PC-9 (cell line): Measurements from ENCODE around the gene EIF2AK2. TPM values are rescaled to one million over a fixed set of nuclear protein-coding genes. Genes with fewer than 3 reads are reported as not detected.

ENCODE experiments used
- BruUV-seq: library from RNA; stranded (reverse); fragments of 400-500 nt; replicated peaks from 2 replicates; lab custom pipeline; 2021; lab: Mats Ljungman, UMichigan
- CTCF ChIA-PET: fragments of 300-600 bp; sonication (Branson Sonifier 250); formaldehyde crosslinking; loops from one replicate; lab custom pipeline; 2022; ENCODE audit warnings: antibody characterized with exemption; lab: Charles Lee
- POLR2A ChIA-PET: fragments of 300-600 bp; sonication (Branson Sonifier 250); formaldehyde crosslinking; loops from one replicate; lab custom pipeline; 2022; ENCODE audit warnings: antibody characterized with exemption; ENCODE audit not compliant: unreplicated experiment; lab: Charles Lee
- DNase-seq, 2 experiments: peaks; one replicate each; pipeline versions ENCODE4 v3.0.0 to v3.0.0-alpha.2; 2015 to 2022; ENCODE audit warnings: mixed read lengths in 1 of 2
- H2AFZ ChIP-seq: fragments of 200-600 bp; sonication (generic); 2 replicates; pipeline ENCODE4 v1.8.1; 2017; ENCODE audit warnings: antibody characterized with exemption
- H3F3A ChIP-seq: fragments of 200-600 bp; sonication (generic); 2 replicates; pipeline ENCODE4 v1.8.1; 2017; ENCODE audit warnings: antibody characterized with exemption, mild to moderate bottlenecking, low read depth; ENCODE audit not compliant: insufficient read depth
- H3K27ac ChIP-seq: fragments of 200-600 bp; sonication (generic); 2 replicates; pipeline ENCODE4 v1.6.1; 2016; ENCODE audit warnings: mixed run types
- H3K27me3 ChIP-seq: fragments of 200-600 bp; sonication (generic); 2 replicates; pipeline ENCODE4 v1.6.1; 2016; ENCODE audit warnings: low read depth, mixed run types; ENCODE audit not compliant: insufficient read depth
- H3K36me3 ChIP-seq: fragments of 200-600 bp; sonication (generic); 2 replicates; pipeline ENCODE4 v1.6.1; 2016; ENCODE audit warnings: low read depth, mixed run types
- H3K4me1 ChIP-seq: fragments of 200-600 bp; sonication (generic); replicated peaks from 2 replicates; pipeline ENCODE4 v1.6.1; 2016; ENCODE audit warnings: mixed run types; ENCODE audit not compliant: insufficient read depth
- H3K4me2 ChIP-seq: fragments of 200-600 bp; sonication (generic); 2 replicates; pipeline ENCODE4 v1.6.1; 2017; ENCODE audit warnings: mixed run types
- H3K4me3 ChIP-seq: fragments of 200-600 bp; sonication (generic); 2 replicates; pipeline ENCODE4 v1.6.1; 2016; ENCODE audit warnings: mixed run types
- H3K79me2 ChIP-seq: fragments of 200-600 bp; sonication (generic); 2 replicates; pipeline ENCODE4 v1.6.1; 2017; ENCODE audit warnings: low read depth, mixed run types
- H3K9me2 ChIP-seq: fragments of 200-600 bp; sonication (generic); 2 replicates; pipeline ENCODE4 v1.8.1; 2017; ENCODE audit warnings: mild to moderate bottlenecking; ENCODE audit not compliant: insufficient read depth
- H3K9me3 ChIP-seq: fragments of 200-600 bp; sonication (generic); 2 replicates; pipeline ENCODE4 v1.8.1; 2016; ENCODE audit warnings: low read depth; ENCODE audit not compliant: insufficient read depth
- H4K20me1 ChIP-seq: fragments of 200-600 bp; sonication (generic); 2 replicates; pipeline ENCODE4 v1.8.1; 2017; ENCODE audit not compliant: insufficient read depth
- EZH2 ChIP-seq: fragments of 200-600 bp; sonication (generic); IDR thresholded peaks from 2 replicates; pipeline ENCODE4 v1.8.0; 2017; ENCODE audit warnings: antibody characterized with exemption, low read depth
- intact Hi-C: fragments of 100-400 bp; cut with micrococcal nuclease; formaldehyde crosslinking; loops from one replicate; pipeline ENCODE4 v1.10.0; 2022; ENCODE audit not compliant: unreplicated experiment
- total RNA-seq: library from RNA; stranded (reverse); gene quantifications from 2 replicates; pipeline ENCODE4 v1.2.3, GENCODE V29; 2021
- TF ChIP-seq, protein P1 (sequence below): fragments of 200-600 bp; sonication (generic); conservative IDR thresholded peaks from 2 replicates; pipeline ENCODE4 v1.6.1; 2017; ENCODE audit warnings: mixed run types, antibody characterized with exemption, mild to moderate bottlenecking, moderate library complexity

EIF2AK2 gene
- total RNA-seq, 1 experiment from 2014 or later = 61.2 TPM

DNA sequence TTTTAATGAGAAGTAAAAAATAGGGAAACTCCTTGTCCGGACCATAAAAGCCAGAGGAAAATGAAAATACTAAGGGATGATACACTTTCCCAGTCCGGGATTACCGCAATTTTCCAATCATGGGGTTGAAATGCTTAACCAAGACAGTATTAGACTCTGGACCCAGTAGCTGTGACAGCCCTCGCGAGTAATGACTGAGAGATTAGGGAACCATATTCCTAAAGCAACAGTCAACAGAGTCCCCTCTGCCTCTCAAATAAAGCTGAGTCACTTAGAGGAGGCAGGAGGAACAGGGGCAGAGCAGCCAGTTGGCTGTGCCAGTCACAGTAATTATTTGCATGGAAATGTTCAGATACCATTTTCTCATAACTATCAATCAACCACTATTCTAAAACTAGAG, 37.6 kb downstream of the EIF2AK2 start:
- POLR2A ChIA-PET = no interaction called here
- BruUV-seq = no TSS peak

DNA sequence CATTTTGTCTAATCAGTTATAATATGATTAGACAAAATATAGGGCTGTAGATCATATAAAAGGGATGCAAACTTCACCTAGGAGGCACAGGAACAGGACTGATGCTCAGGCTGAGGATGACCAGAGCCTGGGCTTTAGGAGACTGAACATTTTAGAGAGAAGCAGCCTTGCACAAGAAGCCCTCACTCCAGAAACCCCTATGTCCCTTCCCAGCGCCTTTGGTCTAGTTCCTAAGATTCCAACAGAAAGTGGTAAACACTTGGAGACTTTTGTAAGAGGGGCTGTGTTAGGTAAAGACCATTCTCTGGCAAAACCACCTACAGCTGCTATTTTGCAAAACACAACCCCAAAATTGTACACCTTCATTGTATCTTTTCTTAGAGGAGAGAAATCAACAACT, 39.2 kb downstream of the EIF2AK2 start:
- intact Hi-C loops = no loop called here
- H3K4me1 ChIP-seq = no peaks in the 10 kb centered on the region
- H3K27me3 ChIP-seq = no peaks in the 10 kb centered on the region
- H3K9me3 ChIP-seq = no peaks in the 10 kb centered on the region
- no peaks in the 10 kb centered on the region for H3K9me2 ChIP-seq
- TF ChIP-seq, protein P1, sequence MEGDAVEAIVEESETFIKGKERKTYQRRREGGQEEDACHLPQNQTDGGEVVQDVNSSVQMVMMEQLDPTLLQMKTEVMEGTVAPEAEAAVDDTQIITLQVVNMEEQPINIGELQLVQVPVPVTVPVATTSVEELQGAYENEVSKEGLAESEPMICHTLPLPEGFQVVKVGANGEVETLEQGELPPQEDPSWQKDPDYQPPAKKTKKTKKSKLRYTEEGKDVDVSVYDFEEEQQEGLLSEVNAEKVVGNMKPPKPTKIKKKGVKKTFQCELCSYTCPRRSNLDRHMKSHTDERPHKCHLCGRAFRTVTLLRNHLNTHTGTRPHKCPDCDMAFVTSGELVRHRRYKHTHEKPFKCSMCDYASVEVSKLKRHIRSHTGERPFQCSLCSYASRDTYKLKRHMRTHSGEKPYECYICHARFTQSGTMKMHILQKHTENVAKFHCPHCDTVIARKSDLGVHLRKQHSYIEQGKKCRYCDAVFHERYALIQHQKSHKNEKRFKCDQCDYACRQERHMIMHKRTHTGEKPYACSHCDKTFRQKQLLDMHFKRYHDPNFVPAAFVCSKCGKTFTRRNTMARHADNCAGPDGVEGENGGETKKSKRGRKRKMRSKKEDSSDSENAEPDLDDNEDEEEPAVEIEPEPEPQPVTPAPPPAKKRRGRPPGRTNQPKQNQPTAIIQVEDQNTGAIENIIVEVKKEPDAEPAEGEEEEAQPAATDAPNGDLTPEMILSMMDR = no peak
- TF ChIP-seq EZH2 = no peak
- ChIA-PET CTCF (no interaction called here), POLR2A (no interaction called here)
- no peak overlapping the region for H2AFZ ChIP-seq
- H4K20me1 ChIP-seq = no peaks in the 10 kb centered on the region
- no peak overlapping the region for H3K4me2 ChIP-seq
- H3K27ac ChIP-seq = no peak overlapping the region
- BruUV-seq = no TSS peak
- no peak overlapping the region for H3K4me3 ChIP-seq
- DNase-seq = no peak
- H3K79me2 ChIP-seq = no peaks in the 10 kb centered on the region
- H3F3A ChIP-seq = no peaks in the 10 kb centered on the region; the same call in 1 of the 2 replicates
- peaks cover 12% of the 10 kb centered on the region; the same call in 1 of the 2 replicates for H3K36me3 ChIP-seq

More for the DNA sequence above, 37.6 kb downstream of the EIF2AK2 start:
- TF ChIP-seq EZH2 = no peak
- TF ChIP-seq, protein P1 = no peak
- Histone ChIP-seq H3K4me3 (no peak overlapping the region), H3K27ac (no peak overlapping the region), H3K4me1 (no peaks in the 10 kb centered on the region), H3K27me3 (no peaks in the 10 kb centered on the region), H3K4me2 (no peak overlapping the region), H3K36me3 (peaks cover 12% of the 10 kb centered on the region; the same call in 1 of the 2 replicates), H3F3A (no peaks in the 10 kb centered on the region), H3K79me2 (no peaks in the 10 kb centered on the region), H3K9me3 (no peaks in the 10 kb centered on the region), H2AFZ (no peak overlapping the region), H3K9me2 (no peaks in the 10 kb centered on the region), H4K20me1 (no peaks in the 10 kb centered on the region)
- no peak for DNase-seq
- intact Hi-C loops = no loop called here
- CTCF ChIA-PET = no interaction called here

DNA sequence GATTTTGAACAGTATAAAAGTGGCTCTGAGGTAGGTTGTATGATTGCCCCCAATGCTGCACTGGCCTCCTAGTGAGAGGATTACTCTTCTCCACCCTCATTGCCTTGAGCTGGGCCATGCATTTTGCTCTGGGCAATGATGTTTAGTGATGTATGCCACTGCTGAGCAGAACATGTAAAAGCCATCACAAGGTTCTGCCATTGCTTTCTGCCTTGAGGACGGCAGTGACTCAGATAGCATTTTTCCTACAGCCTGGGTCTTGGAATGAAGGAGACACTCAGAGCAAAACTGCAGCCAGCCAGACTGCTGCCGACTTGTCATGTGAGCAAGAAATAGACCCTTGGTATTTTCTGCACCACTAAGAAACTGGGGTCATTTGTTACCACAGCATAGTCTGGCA, 44.8 kb downstream of the EIF2AK2 start:
- Histone ChIP-seq H3K4me2 (no peak overlapping the region), H3F3A (peaks cover 3% of the 10 kb centered on the region; the same call in 1 of the 2 replicates), H3K9me2 (no peaks in the 10 kb centered on the region), H2AFZ (no peak overlapping the region), H3K36me3 (peaks cover 13% of the 10 kb centered on the region), H3K9me3 (no peaks in the 10 kb centered on the region), H3K4me1 (no peaks in the 10 kb centered on the region), H3K79me2 (no peaks in the 10 kb centered on the region), H3K4me3 (no peak overlapping the region), H3K27me3 (no peaks in the 10 kb centered on the region), H3K27ac (no peak overlapping the region), H4K20me1 (no peaks in the 10 kb centered on the region)
- ChIA-PET POLR2A (no interaction called here), CTCF (no interaction called here)
- DNase-seq = no peak
- no TSS peak for BruUV-seq
- TF ChIP-seq EZH2 = no peak
- TF ChIP-seq, protein P1 = no peak
- intact Hi-C loops = no loop called here
